HG02981 (cell line): ENCODE results near the gene GRHPR.
"Not testable (repeated sequence)": the region's sequence is repeated elsewhere in the genome, so short reads cannot be mapped to it uniquely, and the experiment has no call there.

Experiments used
- ATAC-seq: cut with Tn5 transposase; IDR thresholded peaks from one replicate; pipeline ENCODE4 v1.9.1; 2021; ENCODE audit warnings: mild to moderate bottlenecking, moderate library complexity; ENCODE audit not compliant: unreplicated experiment

GRHPR gene

GRCh38 chr9:37420271-37421215 lies 2.0 kb upstream of the GRHPR start:
- ATAC-seq = no peak

GRCh38 chr9:37421914-37422288 lies 595 bp upstream of the GRHPR start:
- ATAC-seq = no peak

GRCh38 chr9:37423508-37423907 lies 1.0 kb downstream of the GRHPR start:
- no peak for ATAC-seq

- no peak for ATAC-seq
These were observed 1.7 kb downstream of the GRHPR start for GRCh38 chr9:37424204-37424685.

GRCh38 chr9:37424686-37425297 lies 2.3 kb downstream of the GRHPR start:
- ATAC-seq = no peak

- ATAC-seq = no peak
These were observed 2.8 kb downstream of the GRHPR start for GRCh38 chr9:37425298-37425752.

GRCh38 chr9:37426431-37426830 lies 3.9 kb downstream of the GRHPR start:
- not testable (repeated sequence) for ATAC-seq

GRCh38 chr9:37426846-37427245 lies 4.3 kb downstream of the GRHPR start:
- no peak for ATAC-seq

- no peak for ATAC-seq
These were observed 5.8 kb downstream of the GRHPR start for GRCh38 chr9:37428345-37428744.

- ATAC-seq = no peak
These were observed 7.2 kb downstream of the GRHPR start for GRCh38 chr9:37429441-37430285.

- no peak for ATAC-seq
These were observed 8.5 kb downstream of the GRHPR start for GRCh38 chr9:37430841-37431597.

- ATAC-seq = no peak
These were observed 9.5 kb downstream of the GRHPR start for GRCh38 chr9:37432020-37432419.

GRCh38 chr9:37433867-37434371 lies 11.4 kb downstream of the GRHPR start:
- ATAC-seq = no peak

GRCh38 chr9:37436540-37436939 lies 14.0 kb downstream of the GRHPR start:
- ATAC-seq = no peak

- no peak for ATAC-seq
These were observed 14.5 kb downstream of the GRHPR start for GRCh38 chr9:37437010-37437409.

- ATAC-seq = no peak
These were observed 15.1 kb downstream of the GRHPR start for GRCh38 chr9:37437621-37438020.

GRCh38 chr9:37438359-37438758 lies 15.9 kb downstream of the GRHPR start:
- ATAC-seq = no peak

GRCh38 chr9:37441776-37442370 lies 19.4 kb downstream of the GRHPR start:
- no peak for ATAC-seq

GRCh38 chr9:37442556-37442955 lies 20.1 kb downstream of the GRHPR start:
- no peak for ATAC-seq

GRCh38 chr9:37443566-37443965 lies 21.1 kb downstream of the GRHPR start:
- no peak for ATAC-seq
